SK-N-MC (cell line): Measurements from ENCODE around the gene GPR75.

Experiments
- EZH2 ChIP-seq: fragments of 200-600 bp; sonication (generic); IDR thresholded peaks from one replicate; pipeline ENCODE4 v1.6.1; 2017; ENCODE audit warnings: antibody characterized with exemption
- FOXP2 ChIP-seq: optimal IDR thresholded peaks from 2 replicates; pipeline ENCODE3; 2011; ENCODE audit warnings: mild to moderate bottlenecking, moderate library complexity; ENCODE audit not compliant: insufficient read depth; ENCODE audit errors: extremely low read length, control extremely low read depth
- POLR2AphosphoS5 ChIP-seq: IDR thresholded peaks from 2 replicates; pipeline ENCODE4 v1.6.1; 2012; ENCODE audit warnings: mild to moderate bottlenecking, low read depth, low read length, borderline replicate concordance

- TF ChIP-seq POLR2AphosphoS5 (no peak), EZH2 (no peak), FOXP2 (no peak)
Measured at GRCh38 chr2:53903011-53903410, 43.2 kb upstream of the GPR75 start.
